Stimulated activated memory B cell treated with anti-CD40 and anti-IgM and Interleukin-4, amounts not matched to agents 10 μg/mL and 1 μg/mL and 100 μg/mL, for 72 hours (primary cell): ENCODE measurements around the gene RHOT1.
A peak's percentile ranks its signal among the peaks of the same experiment; 100 is the strongest.
"Not testable (repeated sequence)": the region's sequence is repeated elsewhere in the genome, so short reads cannot be mapped to it uniquely, and the experiment has no call there.

Source experiments
- ATAC-seq: fragments of 150-1000 bp; cut with Tn5 transposase; 2 replicates; pipeline ENCODE4 v1.10.0; 2021
- H3K27ac Mint-ChIP-seq: one replicate; pipeline ENCODE4 v1.8.0; 2022; ENCODE audit warnings: mild to moderate bottlenecking, mixed read lengths
- H3K27me3 Mint-ChIP-seq: one replicate; pipeline ENCODE4 v1.8.0; 2022; ENCODE audit warnings: mixed read lengths
- H3K36me3 Mint-ChIP-seq: one replicate; pipeline ENCODE4 v1.8.0; 2022; ENCODE audit warnings: mixed read lengths
- H3K4me1 Mint-ChIP-seq: one replicate; pipeline ENCODE4 v1.8.0; 2022; ENCODE audit warnings: mixed read lengths
- H3K4me3 Mint-ChIP-seq: one replicate; pipeline ENCODE4 v1.8.0; 2022; ENCODE audit warnings: mild to moderate bottlenecking, moderate library complexity, mixed read lengths
- H3K9me3 Mint-ChIP-seq: one replicate; pipeline ENCODE4 v1.8.0; 2022; ENCODE audit warnings: mixed read lengths

RHOT1 gene

GRCh38 chr17:32141258-32141657 is 1.0 kb upstream of the RHOT1 start:
- Mint-ChIP-seq H3K4me3 (peak overlapping the region; percentile 79), H3K36me3 (no peaks in the 10 kb centered on the region), H3K27me3 (no peaks in the 10 kb centered on the region), H3K9me3 (no peaks in the 10 kb centered on the region), H3K27ac (peak overlapping the region; percentile 94), H3K4me1 (peaks cover 24% of the 10 kb centered on the region)
- ATAC-seq = no peak

- ATAC-seq = no peak
- H3K36me3 Mint-ChIP-seq = no peaks in the 10 kb centered on the region
- no peaks in the 10 kb centered on the region for H3K9me3 Mint-ChIP-seq
- H3K27ac Mint-ChIP-seq = peak overlapping the region; percentile 94
- no peaks in the 10 kb centered on the region for H3K27me3 Mint-ChIP-seq
- peaks cover 24% of the 10 kb centered on the region for H3K4me1 Mint-ChIP-seq
- H3K4me3 Mint-ChIP-seq = peak overlapping the region; percentile 79
These were observed 644 bp upstream of the RHOT1 start for GRCh38 chr17:32141679-32142037.

GRCh38 chr17:32142857-32143526 is 690 bp downstream of the RHOT1 start:
- Mint-ChIP-seq H3K27ac (peak overlapping the region; percentile 94), H3K9me3 (no peaks in the 10 kb centered on the region), H3K36me3 (no peaks in the 10 kb centered on the region), H3K27me3 (no peaks in the 10 kb centered on the region), H3K4me3 (peak overlapping the region; percentile 95), H3K4me1 (peaks cover 24% of the 10 kb centered on the region)
- peak; percentile 29 for ATAC-seq

GRCh38 chr17:32143527-32143870 is 1.2 kb downstream of the RHOT1 start:
- Mint-ChIP-seq H3K27ac (peak overlapping the region; percentile 94), H3K36me3 (no peaks in the 10 kb centered on the region)

GRCh38 chr17:32144442-32144841 is 2.1 kb downstream of the RHOT1 start:
- H3K27ac Mint-ChIP-seq, ATAC-seq, H3K27me3 Mint-ChIP-seq, H3K36me3 Mint-ChIP-seq, H3K9me3 Mint-ChIP-seq, H3K4me3 Mint-ChIP-seq: not testable (repeated sequence)
- H3K4me1 Mint-ChIP-seq = peaks cover 19% of the 10 kb centered on the region

More at GRCh38 chr17:32143527-32143870, 1.2 kb downstream of the RHOT1 start:
- peaks cover 24% of the 10 kb centered on the region for H3K4me1 Mint-ChIP-seq
- no peak for ATAC-seq
- peak overlapping the region; percentile 95 for H3K4me3 Mint-ChIP-seq
- H3K27me3 Mint-ChIP-seq = no peaks in the 10 kb centered on the region
- H3K9me3 Mint-ChIP-seq = no peaks in the 10 kb centered on the region

GRCh38 chr17:32148351-32148750 is 6.0 kb downstream of the RHOT1 start:
- Mint-ChIP-seq H3K27me3 (no peaks in the 10 kb centered on the region), H3K4me1 (peaks cover 28% of the 10 kb centered on the region), H3K4me3 (no peak overlapping the region), H3K9me3 (no peaks in the 10 kb centered on the region), H3K27ac (no peak overlapping the region), H3K36me3 (peaks cover 20% of the 10 kb centered on the region)
- ATAC-seq = no peak

GRCh38 chr17:32150358-32150757 is 8.1 kb downstream of the RHOT1 start:
- H3K4me3 Mint-ChIP-seq = no peak overlapping the region
- H3K27ac Mint-ChIP-seq = peak overlapping the region; percentile 45
- H3K27me3 Mint-ChIP-seq = no peaks in the 10 kb centered on the region
- no peaks in the 10 kb centered on the region for H3K9me3 Mint-ChIP-seq
- peaks cover 27% of the 10 kb centered on the region for H3K4me1 Mint-ChIP-seq
- no peak for ATAC-seq
- H3K36me3 Mint-ChIP-seq = peaks cover 35% of the 10 kb centered on the region

- Mint-ChIP-seq H3K27me3 (no peaks in the 10 kb centered on the region), H3K27ac (no peak overlapping the region)
These were observed 9.8 kb downstream of the RHOT1 start for GRCh38 chr17:32152130-32152529.

GRCh38 chr17:32155896-32156295 is 13.6 kb downstream of the RHOT1 start:
- no peak for ATAC-seq
- H3K4me3 Mint-ChIP-seq = no peak overlapping the region
- H3K4me1 Mint-ChIP-seq = peaks cover 17% of the 10 kb centered on the region
- H3K36me3 Mint-ChIP-seq = peaks cover 49% of the 10 kb centered on the region
- H3K9me3 Mint-ChIP-seq = no peaks in the 10 kb centered on the region
- H3K27ac Mint-ChIP-seq = no peak overlapping the region
- H3K27me3 Mint-ChIP-seq = no peaks in the 10 kb centered on the region

More at GRCh38 chr17:32152130-32152529, 9.8 kb downstream of the RHOT1 start:
- Mint-ChIP-seq H3K4me1 (peaks cover 27% of the 10 kb centered on the region), H3K9me3 (no peaks in the 10 kb centered on the region), H3K36me3 (peaks cover 35% of the 10 kb centered on the region), H3K4me3 (no peak overlapping the region)
- ATAC-seq = no peak

- no peak overlapping the region for H3K27ac Mint-ChIP-seq
- H3K9me3 Mint-ChIP-seq = no peaks in the 10 kb centered on the region
- H3K4me1 Mint-ChIP-seq = peaks cover 15% of the 10 kb centered on the region
- H3K4me3 Mint-ChIP-seq = no peak overlapping the region
- no peak for ATAC-seq
- H3K27me3 Mint-ChIP-seq = no peaks in the 10 kb centered on the region
- peaks cover 57% of the 10 kb centered on the region for H3K36me3 Mint-ChIP-seq
These were observed 14.4 kb downstream of the RHOT1 start for GRCh38 chr17:32156656-32157055.

GRCh38 chr17:32157225-32157624 is 14.9 kb downstream of the RHOT1 start:
- Mint-ChIP-seq H3K36me3 (peaks cover 57% of the 10 kb centered on the region), H3K4me3 (no peak overlapping the region), H3K4me1 (peaks cover 11% of the 10 kb centered on the region), H3K27ac (no peak overlapping the region), H3K9me3 (no peaks in the 10 kb centered on the region), H3K27me3 (no peaks in the 10 kb centered on the region)
- no peak for ATAC-seq

- Mint-ChIP-seq H3K4me3 (no peak overlapping the region), H3K36me3 (peaks cover 50% of the 10 kb centered on the region), H3K27me3 (no peaks in the 10 kb centered on the region), H3K4me1 (no peaks in the 10 kb centered on the region), H3K27ac (no peak overlapping the region), H3K9me3 (peaks cover 4% of the 10 kb centered on the region)
- no peak for ATAC-seq
These were observed 16.7 kb downstream of the RHOT1 start for GRCh38 chr17:32158870-32159585.

- H3K27ac Mint-ChIP-seq = no peak overlapping the region
- no peaks in the 10 kb centered on the region for H3K27me3 Mint-ChIP-seq
- peaks cover 4% of the 10 kb centered on the region for H3K9me3 Mint-ChIP-seq
- H3K4me1 Mint-ChIP-seq = no peaks in the 10 kb centered on the region
- peaks cover 47% of the 10 kb centered on the region for H3K36me3 Mint-ChIP-seq
- ATAC-seq = no peak
- no peak overlapping the region for H3K4me3 Mint-ChIP-seq
These were observed 17.5 kb downstream of the RHOT1 start for GRCh38 chr17:32159586-32160438.

GRCh38 chr17:32160526-32160925 is 18.2 kb downstream of the RHOT1 start:
- ATAC-seq = no peak
- Mint-ChIP-seq H3K27ac (no peak overlapping the region), H3K4me3 (no peak overlapping the region), H3K27me3 (no peaks in the 10 kb centered on the region), H3K36me3 (peaks cover 49% of the 10 kb centered on the region), H3K4me1 (no peaks in the 10 kb centered on the region), H3K9me3 (peaks cover 4% of the 10 kb centered on the region)

- Mint-ChIP-seq H3K27ac (no peak overlapping the region), H3K9me3 (peaks cover 4% of the 10 kb centered on the region), H3K4me3 (no peak overlapping the region), H3K36me3 (peaks cover 49% of the 10 kb centered on the region), H3K4me1 (no peaks in the 10 kb centered on the region), H3K27me3 (no peaks in the 10 kb centered on the region)
- ATAC-seq = no peak
These were observed 18.7 kb downstream of the RHOT1 start for GRCh38 chr17:32161029-32161428.
